ENCODE data around the gene STARD13. TPM values are rescaled to one million over a fixed set of nuclear protein-coding genes. Genes with fewer than 3 reads are reported as not detected.

STARD13 gene
- total RNA-seq, 2 experiments from 2014 or later: 0.57 TPM; not detected in 1

- no peak overlapping the region for H3K4me2 ChIP-seq (ENCODE audit: low read length)
- no peaks in the 10 kb centered on the region for H3K79me2 ChIP-seq (ENCODE audit: insufficient read depth, low read depth, low read length)
- H3K27ac ChIP-seq (ENCODE audit: low read depth, low read length, poor library complexity, severe bottlenecking): no peak overlapping the region
- no peaks in the 10 kb centered on the region for H3K4me1 ChIP-seq (ENCODE audit: insufficient read depth, low read length, poor library complexity, severe bottlenecking)
- no peak for DNase-seq (ENCODE audit: low spot score)
- no peak for TF ChIP-seq CTCF (conservative IDR thresholded peaks at IDR 0.05; ENCODE audit: low read length)
- no peak for TF ChIP-seq EZH2phosphoT487 (IDR thresholded peaks at IDR 0.05; ENCODE audit: borderline replicate concordance, low read depth, low read length)
- no TSS peak for BruUV-seq (replicated peaks)
- no peak overlapping the region for H3K4me3 ChIP-seq (ENCODE audit: low read depth, low read length, poor library complexity, severe bottlenecking)
- H3K9me3 ChIP-seq (ENCODE audit: low read length): no peaks in the 10 kb centered on the region
- no peaks in the 10 kb centered on the region for H3K36me3 ChIP-seq (ENCODE audit: insufficient read depth, low read length)
- no peaks in the 10 kb centered on the region for H3K9me2 ChIP-seq (ENCODE audit: insufficient read depth, low read length)
- no peaks in the 10 kb centered on the region for H4K20me1 ChIP-seq (ENCODE audit: insufficient read depth, low read length)
- no peak overlapping the region for H2AFZ ChIP-seq (ENCODE audit: low read length)
- intact Hi-C loops (cut with micrococcal nuclease; ENCODE audit: unreplicated experiment): no loop called here
- CTCF ChIA-PET (ENCODE audit: unreplicated experiment): no interaction called here
- POLR2A ChIA-PET: no interaction called here
Observed at GRCh38 chr13:33125821-33126570, 159.6 kb downstream of the STARD13 start.

- Histone ChIP-seq H3K27ac (ENCODE audit: low read depth, low read length, poor library complexity, severe bottlenecking) (no peak overlapping the region), H4K20me1 (ENCODE audit: insufficient read depth, low read length) (no peaks in the 10 kb centered on the region), H3K79me2 (ENCODE audit: insufficient read depth, low read depth, low read length) (no peaks in the 10 kb centered on the region), H3K9me3 (ENCODE audit: low read length) (no peaks in the 10 kb centered on the region), H3K4me3 (ENCODE audit: low read depth, low read length, poor library complexity, severe bottlenecking) (no peak overlapping the region), H3K4me2 (ENCODE audit: low read length) (no peak overlapping the region), H3K36me3 (ENCODE audit: insufficient read depth, low read length) (no peaks in the 10 kb centered on the region), H3K4me1 (ENCODE audit: insufficient read depth, low read length, poor library complexity, severe bottlenecking) (no peaks in the 10 kb centered on the region), H2AFZ (ENCODE audit: low read length) (no peak overlapping the region), H3K9me2 (ENCODE audit: insufficient read depth, low read length) (no peaks in the 10 kb centered on the region)
- TF ChIP-seq CTCF (conservative IDR thresholded peaks at IDR 0.05; ENCODE audit: low read length): no peak
- no peak for TF ChIP-seq EZH2phosphoT487 (IDR thresholded peaks at IDR 0.05; ENCODE audit: borderline replicate concordance, low read depth, low read length)
- POLR2A ChIA-PET: interaction anchor here (0.5 to 1.7 kb wide), 2 partner anchors 13 to 362 kb away, joined by 3 to 4 read pairs; no protein-coding TSS in a partner anchor
- CTCF ChIA-PET (ENCODE audit: unreplicated experiment): no interaction called here
- no peak for DNase-seq (ENCODE audit: low spot score)
- intact Hi-C loops (cut with micrococcal nuclease; ENCODE audit: unreplicated experiment): no loop called here
- BruUV-seq (replicated peaks): no TSS peak
Observed at GRCh38 chr13:33123066-33123859, 162.3 kb downstream of the STARD13 start.

All from OCI-LY7 (cell line).